Epidermal melanocyte (primary cell): ENCODE results near the gene LRP1B.

Source experiments
- DNase-seq: peaks from one replicate; pipeline ENCODE4 v3.0.0; 2011; ENCODE audit warnings: low spot score; ENCODE audit not compliant: insufficient read length

Gene LRP1B

GRCh38 chr2:142131010-142131669 is at the start of gene LRP1B:
LRP1B (minus strand) TSS chr2:142131016; CDS start chr2:142130729, 287 bp downstream.
- no peak for DNase-seq

- no peak for DNase-seq
Measured at GRCh38 chr2:142179686-142180085, 48.9 kb upstream of the LRP1B start.

GRCh38 chr2:142178604-142179003 is 47.8 kb upstream of the LRP1B start:
- no peak for DNase-seq

- DNase-seq = no peak
Measured at GRCh38 chr2:142176941-142177340, 46.1 kb upstream of the LRP1B start.

- DNase-seq = no peak
Measured at GRCh38 chr2:142175813-142176338, 45.1 kb upstream of the LRP1B start.

GRCh38 chr2:142174176-142174575 is 43.4 kb upstream of the LRP1B start:
- DNase-seq = no peak

- DNase-seq = no peak
Measured at GRCh38 chr2:142170847-142171246, 40.0 kb upstream of the LRP1B start.

GRCh38 chr2:142165790-142166189 is 35.0 kb upstream of the LRP1B start:
- no peak for DNase-seq

GRCh38 chr2:142153601-142154000 is 22.8 kb upstream of the LRP1B start:
- no peak for DNase-seq

GRCh38 chr2:142150453-142150852 is 19.6 kb upstream of the LRP1B start:
- no peak for DNase-seq

- DNase-seq = no peak
Measured at GRCh38 chr2:142144547-142144946, 13.7 kb upstream of the LRP1B start.

- DNase-seq = no peak
Measured at GRCh38 chr2:142142595-142142994, 11.8 kb upstream of the LRP1B start.

- no peak for DNase-seq
Measured at GRCh38 chr2:142140434-142140845, 9.6 kb upstream of the LRP1B start.

- no peak for DNase-seq
Measured at GRCh38 chr2:142139384-142139783, 8.6 kb upstream of the LRP1B start.

- no peak for DNase-seq
Measured at GRCh38 chr2:142136571-142136970, 5.8 kb upstream of the LRP1B start.

- no peak for DNase-seq
Measured at GRCh38 chr2:142134911-142135310, 4.1 kb upstream of the LRP1B start.

- no peak for DNase-seq
Measured at GRCh38 chr2:142130111-142131009, 456 bp downstream of the LRP1B start.

- DNase-seq = no peak
Measured at GRCh38 chr2:142128105-142128504, 2.7 kb downstream of the LRP1B start.

GRCh38 chr2:142127248-142127647 is 3.6 kb downstream of the LRP1B start:
- DNase-seq = no peak

GRCh38 chr2:142124706-142125105 is 6.1 kb downstream of the LRP1B start:
- no peak for DNase-seq

- DNase-seq = no peak
Measured at GRCh38 chr2:142119347-142119746, 11.5 kb downstream of the LRP1B start.

GRCh38 chr2:142112757-142113221 is 18.0 kb downstream of the LRP1B start:
- DNase-seq = no peak
